Naive thymus-derived CD8-positive, alpha-beta T cell (primary cell): ENCODE measurements around the gene FLRT1. TPM values are rescaled to one million over a fixed set of nuclear protein-coding genes. Genes with fewer than 3 reads are reported as not detected.

Experiments
- ATAC-seq, 2 donors: fragments of 150-1000 bp; cut with Tn5 transposase in 1 of 2; sonication (Bioruptor Pico), chemical (Tn5 transposase) in 1 of 2; 1 replicate in 1 of 2; 2 replicates in 1 of 2; pipeline ENCODE4 v1.10.0; 2021; ENCODE audit warnings: mild to moderate bottlenecking in 2 of 2, moderate library complexity in 2 of 2
- POLR2A ChIA-PET: fragments of 350-600 bp; sonication (Branson Sonifier 250); formaldehyde crosslinking; loops from one replicate; lab custom pipeline; 2021; ENCODE audit warnings: antibody characterized with exemption; lab: Charles Lee
- DNase-seq, 10 donors: peaks; one replicate each; pipeline versions ENCODE4 v3.0.0 to v3.0.0-alpha.2; 2020 to 2022
- H3K27ac Mint-ChIP-seq, 10 donors: one replicate each; pipeline ENCODE4 v1.8.0; 2020 to 2022; ENCODE audit warnings: mild to moderate bottlenecking in 10 of 10, mixed read lengths in 10 of 10, moderate library complexity in 4 of 10, inconsistent platforms in 1 of 10
- H3K27me3 Mint-ChIP-seq, 5 donors: one replicate each; pipeline ENCODE4 v1.8.0; 2021 to 2022; ENCODE audit warnings: mixed read lengths in 5 of 5
- H3K36me3 Mint-ChIP-seq, 3 donors: one replicate each; pipeline ENCODE4 v1.8.0; 2020 to 2022; ENCODE audit warnings: mixed read lengths in 3 of 3, mild to moderate bottlenecking in 2 of 3, inconsistent platforms in 1 of 3
- H3K4me1 Mint-ChIP-seq, 4 donors: one replicate each; pipeline ENCODE4 v1.8.0; 2021 to 2022; ENCODE audit warnings: mixed read lengths in 4 of 4
- H3K4me3 Mint-ChIP-seq, 10 donors: one replicate each; pipeline ENCODE4 v1.8.0; 2020 to 2022; ENCODE audit warnings: mild to moderate bottlenecking in 10 of 10, mixed read lengths in 10 of 10, moderate library complexity in 6 of 10, inconsistent platforms in 1 of 10
- H3K9me3 Mint-ChIP-seq, 9 donors: one replicate each; pipeline ENCODE4 v1.8.0; 2020 to 2022; ENCODE audit warnings: mixed read lengths in 9 of 9, mild to moderate bottlenecking in 3 of 9, inconsistent platforms in 1 of 9, moderate library complexity in 1 of 9
- polyA plus RNA-seq, 3 donors: library from polyadenylated mRNA; unstranded; fragments of 300-500 nt; fragmentation: Illumina TruSeq; gene quantifications; one replicate each; pipeline ENCODE4 v1.2.3, GENCODE V29; 2021
- total RNA-seq, 8 experiments: library from RNA in 2 of 8; stranded (reverse) in 2 of 8; gene quantifications; one replicate each; pipeline ENCODE4 v1.2.3 and lab custom pipeline; 2021 to 2026

Gene FLRT1
- total and polyA plus RNA-seq, 5 experiments from 2014 or later, result not detected

DNA sequence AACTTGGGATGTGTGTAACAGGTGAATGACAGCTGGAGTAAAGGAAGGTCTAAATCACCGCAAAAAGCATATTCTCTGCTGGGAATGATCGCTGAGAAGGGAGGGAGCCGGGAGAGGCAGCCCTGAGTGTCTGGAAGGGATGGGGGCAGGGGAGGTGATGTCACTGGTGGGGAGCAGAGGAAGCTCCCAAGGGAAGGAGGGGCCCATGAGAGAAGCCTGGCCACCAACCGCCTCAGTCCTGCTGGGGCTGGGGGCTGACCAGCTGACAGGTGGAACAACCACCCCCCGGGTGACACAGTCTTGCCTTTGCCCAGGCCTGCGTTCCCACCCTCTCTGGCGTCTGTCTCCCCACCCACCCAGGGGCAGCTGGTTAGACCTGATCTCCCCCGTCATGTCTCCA, 6.0 kb upstream of the FLRT1 start:
- Mint-ChIP-seq H3K4me3 (no peak overlapping the region), H3K4me1 (peaks cover under 1 to 8% (median 6%) of the 10 kb centered on the region in 4 donors), H3K9me3 (no peaks in the 10 kb centered on the region), H3K36me3 (peaks cover 0 to 4% (median 0%) of the 10 kb centered on the region in 3 donors), H3K27ac (no peak overlapping the region), H3K27me3 (peaks cover 17 to 32% (median 29%) of the 10 kb centered on the region in 5 donors)
- POLR2A ChIA-PET, result interaction anchor here (0.9 to 1.1 kb wide), 2 partner anchors 9 to 14 kb away, joined by 3 read pairs; no protein-coding TSS in a partner anchor
- DNase-seq (no peak), ATAC-seq (no peak)

DNA sequence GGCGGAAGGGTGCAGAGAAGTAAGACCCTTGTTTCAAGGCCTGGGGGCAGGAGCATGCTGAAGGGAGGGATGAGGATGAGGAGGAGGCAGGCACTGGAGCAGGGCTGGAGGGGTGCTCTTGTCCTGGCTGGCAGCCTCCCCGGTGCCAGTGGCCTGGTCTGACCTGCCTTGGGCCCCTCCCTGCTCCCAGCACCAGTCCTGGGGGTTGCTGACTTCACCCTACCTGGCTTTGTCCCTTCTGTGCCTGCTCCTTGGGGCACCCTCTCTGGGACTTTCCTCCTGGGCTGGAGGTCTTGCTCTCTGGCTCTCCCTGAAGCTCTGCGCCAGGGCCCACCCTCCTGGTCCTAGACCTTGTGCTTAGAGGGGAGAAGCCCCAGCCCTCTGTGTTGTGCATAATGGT, 4.7 kb upstream of the FLRT1 start:
- Mint-ChIP-seq H3K27ac (no peak overlapping the region), H3K4me1 (peaks cover 7 to 14% (median 10%) of the 10 kb centered on the region in 4 donors), H3K27me3 (peaks cover 22 to 38% (median 35%) of the 10 kb centered on the region in 5 donors), H3K4me3 (no peak overlapping the region), H3K9me3 (no peaks in the 10 kb centered on the region), H3K36me3 (peaks cover 0 to 6% (median 0%) of the 10 kb centered on the region in 3 donors)
- POLR2A ChIA-PET, result no interaction called here
- DNase-seq (no peak), ATAC-seq (no peak)

DNA sequence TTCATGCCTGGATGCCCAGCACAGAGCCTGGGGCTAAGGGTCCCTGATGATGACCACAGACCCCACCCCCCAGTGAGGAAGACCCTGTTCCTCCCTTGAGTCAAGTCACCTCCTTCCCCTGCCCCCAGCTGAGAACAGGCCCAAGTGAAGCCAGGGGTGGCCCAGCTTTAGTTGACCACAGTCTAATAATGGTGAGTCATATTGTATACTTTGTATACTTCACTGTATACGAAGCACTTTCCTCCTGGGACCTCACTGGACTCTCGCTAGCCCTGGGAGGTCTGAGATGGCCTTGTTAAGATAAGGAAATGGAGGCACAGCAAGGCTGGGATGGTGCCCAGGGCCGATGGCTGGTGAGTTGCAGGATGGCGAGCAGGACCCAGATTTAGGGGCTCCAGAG, 3.7 kb upstream of the FLRT1 start:
- peaks cover 0 to 6% (median 0%) of the 10 kb centered on the region in 3 donors for H3K36me3 Mint-ChIP-seq
- no peaks in the 10 kb centered on the region for H3K9me3 Mint-ChIP-seq
- H3K27ac Mint-ChIP-seq, result no peak overlapping the region
- H3K4me3 Mint-ChIP-seq, result peak overlapping the region in 1 of 10 donors; percentile 14
- H3K4me1 Mint-ChIP-seq, result peaks cover 6 to 14% (median 9%) of the 10 kb centered on the region in 4 donors
- DNase-seq (no peak), ATAC-seq (no peak)
- POLR2A ChIA-PET, result no interaction called here
- H3K27me3 Mint-ChIP-seq, result peaks cover 22 to 41% (median 32%) of the 10 kb centered on the region in 5 donors

DNA sequence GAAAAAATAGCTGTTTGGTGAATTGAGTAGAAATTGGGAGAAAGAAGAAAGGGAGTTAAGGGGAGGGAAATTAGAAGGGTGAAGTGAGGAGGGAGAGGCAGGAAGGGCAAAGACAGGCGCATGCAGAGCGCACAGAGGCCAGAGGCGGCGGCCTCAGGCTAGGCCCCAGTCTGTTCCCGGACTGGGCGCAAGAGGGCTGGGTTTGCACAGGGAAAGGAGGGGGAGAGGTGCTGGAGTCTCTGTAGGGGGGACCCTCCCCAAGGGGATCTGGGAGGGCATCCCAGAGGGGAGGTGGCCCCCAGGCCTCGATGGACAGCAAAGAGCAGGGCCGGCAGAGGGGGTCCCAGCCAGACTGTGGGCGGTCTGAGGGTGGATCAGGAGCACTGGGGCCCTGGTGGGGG, 1.3 kb upstream of the FLRT1 start:
- Mint-ChIP-seq H3K4me1 (peaks cover 5 to 11% (median 8%) of the 10 kb centered on the region in 4 donors), H3K4me3 (peak overlapping the region in 6 of 10 donors; percentile 1 to 82 (median 41)), H3K36me3 (peaks cover 0 to 6% (median 0%) of the 10 kb centered on the region in 3 donors), H3K27ac (no peak overlapping the region), H3K9me3 (no peaks in the 10 kb centered on the region), H3K27me3 (peaks cover 22 to 52% (median 29%) of the 10 kb centered on the region in 5 donors)
- ATAC-seq (no peak), DNase-seq (no peak)
- POLR2A ChIA-PET, result no interaction called here

DNA sequence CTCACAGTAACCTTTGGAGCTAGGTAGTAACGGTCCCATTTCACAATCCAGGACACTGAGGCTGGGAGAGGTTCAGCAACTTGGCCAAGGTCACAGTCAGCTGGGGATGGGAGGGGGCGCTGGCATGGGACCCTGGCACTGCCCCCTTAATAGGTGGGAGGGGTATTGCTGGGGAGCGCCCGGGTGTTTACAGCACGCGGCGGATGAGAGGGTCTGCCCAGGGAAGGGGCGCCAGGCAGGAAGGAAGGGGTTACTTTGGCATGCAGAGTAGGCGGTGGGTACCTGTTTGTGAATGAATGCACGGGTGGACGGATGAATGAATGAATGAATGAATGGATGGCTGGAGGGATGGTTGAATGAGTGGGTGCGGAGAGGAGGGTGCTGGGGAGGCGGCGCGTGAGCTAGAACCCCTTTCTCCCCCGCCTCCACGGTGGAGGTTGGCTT, 628 bp upstream of the FLRT1 start:
- no peak overlapping the region for H3K27ac Mint-ChIP-seq
- H3K27me3 Mint-ChIP-seq, result peaks cover 22 to 52% (median 31%) of the 10 kb centered on the region in 5 donors
- H3K4me3 Mint-ChIP-seq, result peak overlapping the region; percentile 40 to 90 (median 70)
- H3K9me3 Mint-ChIP-seq, result no peaks in the 10 kb centered on the region
- ATAC-seq (no peak), DNase-seq (no peak)
- peaks cover 0 to 8% (median 0%) of the 10 kb centered on the region in 3 donors for H3K36me3 Mint-ChIP-seq
- POLR2A ChIA-PET, result no interaction called here
- peaks cover 7 to 11% (median 8%) of the 10 kb centered on the region in 4 donors for H3K4me1 Mint-ChIP-seq

DNA sequence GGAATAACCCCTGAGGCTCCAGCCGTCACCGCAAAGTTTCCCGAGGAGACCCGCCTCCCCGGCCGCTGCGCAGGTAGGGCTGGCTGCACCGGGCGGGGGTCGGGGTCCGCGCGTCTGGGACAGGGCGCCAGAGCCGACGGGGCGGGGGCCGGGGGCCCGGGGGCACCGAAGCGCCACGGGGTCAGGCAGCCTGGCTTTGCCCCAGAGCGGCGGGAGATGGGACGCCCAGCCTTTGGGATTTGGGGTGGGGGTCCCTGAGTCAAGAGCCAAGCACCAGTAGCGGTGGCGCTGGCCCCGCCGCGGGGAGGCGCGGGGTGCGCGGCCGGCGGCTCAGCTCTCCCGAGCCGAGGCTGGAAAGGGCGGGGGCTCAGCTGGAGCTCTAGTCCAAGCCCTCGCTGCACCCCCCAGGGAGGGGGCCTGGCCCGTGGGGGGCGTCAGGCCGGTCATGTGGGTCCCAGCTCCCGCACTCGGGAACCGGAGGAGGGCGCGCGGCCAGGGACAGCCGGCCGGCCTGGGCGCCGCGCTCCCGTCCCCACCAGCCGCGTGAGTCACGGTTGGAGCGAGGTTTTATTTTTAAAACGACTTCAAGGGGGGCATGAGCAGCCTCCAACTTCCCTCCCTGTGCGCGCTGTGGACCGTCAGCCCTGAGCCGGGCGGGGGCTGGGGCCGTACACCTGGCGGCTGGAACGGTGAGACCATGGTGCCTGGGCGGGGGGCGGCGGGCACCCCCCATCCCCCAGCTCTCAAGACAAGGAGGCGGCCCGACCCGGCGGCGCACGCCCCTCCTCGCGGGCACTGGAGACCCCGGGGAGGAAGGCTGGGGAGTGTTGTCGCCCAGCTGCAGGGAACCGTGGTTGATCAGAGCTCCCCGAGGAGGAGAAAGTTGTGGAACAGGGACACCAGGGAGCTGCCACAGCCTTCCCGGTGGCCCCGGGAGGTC, 626 bp downstream of the FLRT1 start:
- peaks cover 7 to 11% (median 8%) of the 10 kb centered on the region in 4 donors for H3K4me1 Mint-ChIP-seq
- peak overlapping the region in 1 of 10 donors; percentile 56 for H3K4me3 Mint-ChIP-seq
- H3K36me3 Mint-ChIP-seq, result peaks cover 0 to 9% (median 0%) of the 10 kb centered on the region in 3 donors
- POLR2A ChIA-PET, result interaction anchor here (0.5 kb wide), 1 partner anchor 1629 kb away, joined by 5 read pairs; no protein-coding TSS in a partner anchor
- H3K27ac Mint-ChIP-seq, result no peak overlapping the region
- peaks cover 19 to 56% (median 32%) of the 10 kb centered on the region in 5 donors for H3K27me3 Mint-ChIP-seq
- DNase-seq (no peak), ATAC-seq (peak; percentile 39 to 56)
- no peaks in the 10 kb centered on the region for H3K9me3 Mint-ChIP-seq

DNA sequence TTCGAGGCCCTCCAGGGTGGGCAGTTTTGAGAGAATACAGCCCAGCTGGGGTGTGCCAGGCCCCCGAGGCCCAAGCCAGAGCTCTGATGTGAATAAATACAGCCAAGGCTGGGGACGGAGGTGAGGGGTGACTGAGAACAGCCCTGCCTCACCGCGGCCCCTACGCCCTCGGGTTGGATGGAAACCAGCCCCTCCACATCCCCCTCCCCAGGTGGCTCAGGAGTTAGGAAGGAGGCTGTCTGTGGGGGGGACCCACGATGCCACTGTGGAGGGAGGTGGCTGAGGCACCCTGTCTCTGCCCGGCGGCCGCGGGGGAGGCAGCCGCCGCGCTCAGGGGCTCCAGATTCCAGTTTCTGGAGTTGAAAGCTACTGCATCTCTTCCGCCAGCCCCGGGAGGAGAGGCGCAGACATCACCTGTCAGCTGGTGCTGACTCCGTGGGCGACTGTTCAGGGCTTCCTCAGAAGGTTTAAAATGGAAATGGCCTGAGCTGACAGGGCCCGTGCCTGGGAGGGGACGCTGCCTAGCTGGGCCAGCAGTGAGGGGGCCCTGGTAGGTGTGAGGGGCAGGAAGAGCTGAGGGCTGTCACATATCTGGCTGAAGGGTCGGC, 1.4 kb downstream of the FLRT1 start:
- POLR2A ChIA-PET, result no interaction called here
- H3K27me3 Mint-ChIP-seq, result peaks cover 19 to 58% (median 32%) of the 10 kb centered on the region in 5 donors
- H3K9me3 Mint-ChIP-seq, result no peaks in the 10 kb centered on the region
- H3K36me3 Mint-ChIP-seq, result peaks cover 0 to 9% (median 0%) of the 10 kb centered on the region in 3 donors
- DNase-seq, result no peak
- peaks cover 7 to 11% (median 8%) of the 10 kb centered on the region in 4 donors for H3K4me1 Mint-ChIP-seq
- peak overlapping the region in 1 of 10 donors; percentile 13 for H3K27ac Mint-ChIP-seq
- peak overlapping the region in 3 of 10 donors; percentile 10 to 30 (median 15) for H3K4me3 Mint-ChIP-seq
- no peak for ATAC-seq

DNA sequence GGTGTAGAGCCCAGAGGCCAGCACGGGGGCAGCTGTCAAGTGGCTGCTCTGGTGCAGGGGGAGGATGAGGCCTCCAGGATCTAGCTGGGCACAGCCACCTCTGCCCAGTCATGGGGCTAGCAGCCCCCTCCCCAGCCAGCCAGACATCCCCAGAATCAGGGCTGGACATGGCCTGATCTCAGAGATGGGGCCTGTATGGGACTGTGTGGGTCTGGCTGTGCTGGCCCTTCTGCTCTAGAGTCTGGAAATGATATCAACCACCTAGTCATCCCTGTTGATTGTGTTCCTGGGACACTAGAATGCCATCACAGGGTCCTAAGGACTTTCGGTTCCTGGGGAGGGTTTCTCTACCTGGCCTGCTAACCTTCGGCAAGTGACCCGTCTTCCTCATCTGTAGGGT, 2.8 kb downstream of the FLRT1 start:
- POLR2A ChIA-PET, result interaction anchor here (1.1 kb wide), 1 partner anchor 9 kb away, joined by 3 read pairs; no protein-coding TSS in a partner anchor
- no peak for DNase-seq
- Mint-ChIP-seq H3K4me3 (peak overlapping the region in 1 of 10 donors; percentile 18), H3K4me1 (peaks cover 7 to 11% (median 8%) of the 10 kb centered on the region in 4 donors), H3K9me3 (no peaks in the 10 kb centered on the region), H3K27me3 (peaks cover 16 to 51% (median 26%) of the 10 kb centered on the region in 5 donors), H3K36me3 (peaks cover 0 to 9% (median 0%) of the 10 kb centered on the region in 3 donors), H3K27ac (no peak overlapping the region)
- ATAC-seq, result no peak

DNA sequence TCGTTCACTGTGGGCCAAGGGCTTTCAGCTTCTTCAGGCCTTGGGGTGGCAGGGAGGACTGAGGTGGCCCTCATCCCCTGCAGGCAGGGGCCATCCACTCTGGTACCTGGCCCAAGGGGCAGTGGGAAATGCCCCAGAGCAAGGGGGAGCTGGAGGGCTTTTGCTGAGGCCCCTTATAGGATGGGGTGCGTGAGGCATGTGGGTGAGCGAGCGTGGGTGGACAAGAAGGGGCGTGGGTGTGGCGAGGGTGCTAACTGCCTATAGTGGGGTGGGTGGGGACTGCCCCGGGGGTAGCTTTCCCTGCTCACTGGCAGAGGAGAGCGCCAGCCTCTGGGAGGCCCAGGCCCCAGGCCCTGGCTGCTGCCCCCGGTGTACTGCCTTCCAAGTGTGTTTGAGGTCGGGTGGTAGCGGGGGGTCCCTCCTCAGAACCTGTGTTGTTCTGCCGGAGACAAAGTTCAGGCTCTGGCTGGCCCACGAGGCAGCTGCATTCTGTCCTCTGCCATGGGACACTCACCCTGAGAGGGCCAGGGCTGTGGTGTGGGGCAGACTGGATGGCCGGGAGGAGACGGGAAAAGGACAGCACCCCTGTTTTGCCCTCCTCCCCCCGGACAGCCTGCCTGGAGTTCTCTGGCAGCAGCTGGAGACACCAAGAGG, 3.4 kb downstream of the FLRT1 start:
- H3K4me3 Mint-ChIP-seq, result no peak overlapping the region
- no peaks in the 10 kb centered on the region for H3K9me3 Mint-ChIP-seq
- H3K36me3 Mint-ChIP-seq, result peaks cover 0 to 8% (median 0%) of the 10 kb centered on the region in 3 donors
- no peak for DNase-seq
- H3K27ac Mint-ChIP-seq, result no peak overlapping the region
- H3K4me1 Mint-ChIP-seq, result peaks cover 5 to 9% (median 8%) of the 10 kb centered on the region in 4 donors
- no peak for ATAC-seq
- POLR2A ChIA-PET, result interaction anchor here (1.1 kb wide), 1 partner anchor 10 kb away, joined by 3 read pairs; no protein-coding TSS in a partner anchor
- H3K27me3 Mint-ChIP-seq, result peaks cover 12 to 46% (median 23%) of the 10 kb centered on the region in 5 donors

DNA sequence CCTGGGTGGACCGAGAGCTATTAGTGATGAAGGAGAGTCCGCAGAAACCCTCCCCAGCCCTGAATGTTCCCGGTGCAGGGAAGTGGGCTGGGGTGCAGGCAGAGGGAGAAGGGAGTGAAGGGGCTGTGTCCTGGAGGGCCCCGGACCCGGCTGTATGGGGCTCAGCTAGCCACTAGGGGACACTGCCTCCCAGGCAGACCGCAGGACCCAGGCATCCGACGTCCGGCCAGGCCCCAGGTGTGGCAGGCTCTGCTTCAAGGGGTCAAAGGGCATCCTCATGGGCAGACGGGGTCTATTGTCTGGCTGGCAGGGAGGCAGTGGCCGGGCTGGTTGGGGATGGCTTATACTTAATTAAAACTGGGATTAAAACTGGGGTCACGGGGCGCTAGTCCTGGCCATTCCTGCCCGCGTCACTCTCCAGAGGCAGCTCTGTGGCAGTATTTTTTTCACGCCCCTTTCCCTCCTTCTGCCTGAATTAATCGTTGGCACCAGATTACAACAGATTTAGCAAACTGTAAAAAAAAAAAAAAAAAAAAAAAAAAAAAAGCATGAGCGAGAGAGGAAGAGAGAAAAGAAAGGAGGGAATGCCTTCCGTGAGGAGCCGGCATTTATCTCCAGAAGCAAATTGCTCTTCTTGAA, 5.1 kb downstream of the FLRT1 start:
- Mint-ChIP-seq H3K4me1 (peaks cover 0 to 2% (median 0%) of the 10 kb centered on the region in 4 donors), H3K9me3 (no peaks in the 10 kb centered on the region), H3K27me3 (peaks cover 2 to 34% (median 12%) of the 10 kb centered on the region in 5 donors), H3K27ac (no peak overlapping the region), H3K36me3 (peaks cover 0 to 3% (median 0%) of the 10 kb centered on the region in 3 donors), H3K4me3 (no peak overlapping the region)
- POLR2A ChIA-PET, result interaction anchor here (0.7 kb wide), 1 partner anchor 576 kb away, joined by 5 read pairs; no protein-coding TSS in a partner anchor
- ATAC-seq, result no peak
- no peak for DNase-seq

DNA sequence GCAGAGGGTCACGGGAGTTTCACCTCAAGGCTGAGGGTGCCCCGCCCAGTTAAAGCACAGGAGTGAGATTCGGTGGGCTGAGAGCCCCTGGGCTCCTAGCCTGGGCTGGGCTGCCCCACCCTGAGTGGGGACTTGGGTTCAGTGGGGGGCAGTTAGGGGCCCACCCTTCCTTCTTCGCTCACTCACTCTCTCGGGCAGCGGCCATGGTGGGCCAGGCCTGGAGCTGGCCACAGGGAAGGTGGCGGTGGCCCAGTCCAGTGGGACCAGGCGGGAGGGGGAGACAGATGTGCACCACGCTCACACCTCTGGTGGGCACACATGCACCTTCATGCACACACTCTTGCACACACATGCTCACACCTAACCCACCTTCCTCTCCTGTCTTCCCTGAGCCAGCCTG, 6.1 kb downstream of the FLRT1 start:
- no peak overlapping the region for H3K27ac Mint-ChIP-seq
- ATAC-seq, result no peak
- DNase-seq, result no peak
- H3K27me3 Mint-ChIP-seq, result peaks cover 2 to 33% (median 12%) of the 10 kb centered on the region in 5 donors
- H3K36me3 Mint-ChIP-seq, result peaks cover 0 to 3% (median 0%) of the 10 kb centered on the region in 3 donors
- H3K4me3 Mint-ChIP-seq, result peak overlapping the region in 1 of 10 donors; percentile 51
- no peaks in the 10 kb centered on the region for H3K9me3 Mint-ChIP-seq
- H3K4me1 Mint-ChIP-seq, result peaks cover 0 to 2% (median 0%) of the 10 kb centered on the region in 4 donors
- POLR2A ChIA-PET, result no interaction called here
